ENCODE results near the gene CCSER2.

GRCh38 chr10:84530724-84531325, 202.4 kb downstream of the CCSER2 start:
- TF ChIP-seq CTCF (IDR thresholded peaks at IDR 0.05) (no peak), POLR2A (IDR thresholded peaks at IDR 0.05) (no peak), EP300 (IDR thresholded peaks at IDR 0.05) (no peak), POLR2AphosphoS5 (IDR thresholded peaks at IDR 0.05) (no peak)
